Breast epithelium (tissue), 3 donors: ENCODE results near the gene TMEM245.

Experiments
- CTCF ChIP-seq, 3 donors: fragments of 450-650 bp; IDR thresholded peaks; one replicate each; pipeline ENCODE4 v1.5.1; 2016 to 2017; ENCODE audit warnings: antibody characterized with exemption in 3 of 3, mild to moderate bottlenecking in 3 of 3, moderate library complexity in 3 of 3
- POLR2A ChIP-seq: fragments of 450-650 bp; IDR thresholded peaks from one replicate; pipeline ENCODE4 v1.6.1; 2016; ENCODE audit warnings: antibody characterized with exemption, mild to moderate bottlenecking, moderate library complexity
- POLR2AphosphoS5 ChIP-seq, 3 donors: sonication (generic); formaldehyde crosslinking; IDR thresholded peaks; one replicate each; pipeline ENCODE4 v1.6.1; 2017; ENCODE audit warnings: antibody characterized with exemption in 3 of 3

GRCh38 chr9:109094268-109094667, 25.5 kb downstream of the TMEM245 start:
- no peak for TF ChIP-seq CTCF (IDR thresholded peaks at IDR 0.05)
- no peak for TF ChIP-seq POLR2AphosphoS5 (IDR thresholded peaks at IDR 0.05)
- TF ChIP-seq POLR2A = no peak
